Measurements from ENCODE around the gene DLGAP1.
A peak's percentile ranks its signal among the peaks of the same experiment; 100 is the strongest.

The DLGAP1 gene

GRCh38 chr18:3529077-3529476 lies 926.0 kb downstream of the DLGAP1 start:
- no peaks in the 10 kb centered on the region for H3K27me3 ChIP-seq (ENCODE audit: insufficient read depth, poor library complexity, severe bottlenecking)
- H3K27ac ChIP-seq (replicated peaks), result no peak overlapping the region
- no peak for DNase-seq (ENCODE audit: low read depth in 1 of 2, low spot score in 1 of 2)

GRCh38 chr18:3528231-3528630 lies 926.9 kb downstream of the DLGAP1 start:
- H3K27ac ChIP-seq (replicated peaks), result no peak overlapping the region
- TF ChIP-seq GABPA (IDR thresholded peaks at IDR 0.05; ENCODE audit: low read depth), result no peak
- TF ChIP-seq, protein P1, sequence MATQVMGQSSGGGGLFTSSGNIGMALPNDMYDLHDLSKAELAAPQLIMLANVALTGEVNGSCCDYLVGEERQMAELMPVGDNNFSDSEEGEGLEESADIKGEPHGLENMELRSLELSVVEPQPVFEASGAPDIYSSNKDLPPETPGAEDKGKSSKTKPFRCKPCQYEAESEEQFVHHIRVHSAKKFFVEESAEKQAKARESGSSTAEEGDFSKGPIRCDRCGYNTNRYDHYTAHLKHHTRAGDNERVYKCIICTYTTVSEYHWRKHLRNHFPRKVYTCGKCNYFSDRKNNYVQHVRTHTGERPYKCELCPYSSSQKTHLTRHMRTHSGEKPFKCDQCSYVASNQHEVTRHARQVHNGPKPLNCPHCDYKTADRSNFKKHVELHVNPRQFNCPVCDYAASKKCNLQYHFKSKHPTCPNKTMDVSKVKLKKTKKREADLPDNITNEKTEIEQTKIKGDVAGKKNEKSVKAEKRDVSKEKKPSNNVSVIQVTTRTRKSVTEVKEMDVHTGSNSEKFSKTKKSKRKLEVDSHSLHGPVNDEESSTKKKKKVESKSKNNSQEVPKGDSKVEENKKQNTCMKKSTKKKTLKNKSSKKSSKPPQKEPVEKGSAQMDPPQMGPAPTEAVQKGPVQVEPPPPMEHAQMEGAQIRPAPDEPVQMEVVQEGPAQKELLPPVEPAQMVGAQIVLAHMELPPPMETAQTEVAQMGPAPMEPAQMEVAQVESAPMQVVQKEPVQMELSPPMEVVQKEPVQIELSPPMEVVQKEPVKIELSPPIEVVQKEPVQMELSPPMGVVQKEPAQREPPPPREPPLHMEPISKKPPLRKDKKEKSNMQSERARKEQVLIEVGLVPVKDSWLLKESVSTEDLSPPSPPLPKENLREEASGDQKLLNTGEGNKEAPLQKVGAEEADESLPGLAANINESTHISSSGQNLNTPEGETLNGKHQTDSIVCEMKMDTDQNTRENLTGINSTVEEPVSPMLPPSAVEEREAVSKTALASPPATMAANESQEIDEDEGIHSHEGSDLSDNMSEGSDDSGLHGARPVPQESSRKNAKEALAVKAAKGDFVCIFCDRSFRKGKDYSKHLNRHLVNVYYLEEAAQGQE (IDR thresholded peaks at IDR 0.05; ENCODE audit: insufficient replicate concordance, low read depth), result no peak
- H3K27me3 ChIP-seq (ENCODE audit: insufficient read depth, poor library complexity, severe bottlenecking), result no peaks in the 10 kb centered on the region
- DNase-seq (ENCODE audit: low read depth in 1 of 2, low spot score in 1 of 2), result no peak
- no peak overlapping the region for H3K4me3 ChIP-seq (replicated peaks; ENCODE audit: insufficient read depth, low read length)

More at GRCh38 chr18:3529077-3529476, 926.0 kb downstream of the DLGAP1 start:
- no peak overlapping the region for H3K4me3 ChIP-seq (replicated peaks; ENCODE audit: insufficient read depth, low read length)
- TF ChIP-seq POLR2AphosphoS5 (IDR thresholded peaks at IDR 0.05; ENCODE audit: low read depth), result no peak
- TF ChIP-seq GABPA (IDR thresholded peaks at IDR 0.05; ENCODE audit: low read depth), result no peak
- no peak for TF ChIP-seq CTCF (IDR thresholded peaks at IDR 0.05; ENCODE audit: insufficient read depth, low read length)
- TF ChIP-seq, protein P1 (IDR thresholded peaks at IDR 0.05; ENCODE audit: insufficient replicate concordance, low read depth), result no peak
- TF ChIP-seq SPI1 (IDR thresholded peaks at IDR 0.05; ENCODE audit: borderline replicate concordance, low read depth), result no peak

DNA sequence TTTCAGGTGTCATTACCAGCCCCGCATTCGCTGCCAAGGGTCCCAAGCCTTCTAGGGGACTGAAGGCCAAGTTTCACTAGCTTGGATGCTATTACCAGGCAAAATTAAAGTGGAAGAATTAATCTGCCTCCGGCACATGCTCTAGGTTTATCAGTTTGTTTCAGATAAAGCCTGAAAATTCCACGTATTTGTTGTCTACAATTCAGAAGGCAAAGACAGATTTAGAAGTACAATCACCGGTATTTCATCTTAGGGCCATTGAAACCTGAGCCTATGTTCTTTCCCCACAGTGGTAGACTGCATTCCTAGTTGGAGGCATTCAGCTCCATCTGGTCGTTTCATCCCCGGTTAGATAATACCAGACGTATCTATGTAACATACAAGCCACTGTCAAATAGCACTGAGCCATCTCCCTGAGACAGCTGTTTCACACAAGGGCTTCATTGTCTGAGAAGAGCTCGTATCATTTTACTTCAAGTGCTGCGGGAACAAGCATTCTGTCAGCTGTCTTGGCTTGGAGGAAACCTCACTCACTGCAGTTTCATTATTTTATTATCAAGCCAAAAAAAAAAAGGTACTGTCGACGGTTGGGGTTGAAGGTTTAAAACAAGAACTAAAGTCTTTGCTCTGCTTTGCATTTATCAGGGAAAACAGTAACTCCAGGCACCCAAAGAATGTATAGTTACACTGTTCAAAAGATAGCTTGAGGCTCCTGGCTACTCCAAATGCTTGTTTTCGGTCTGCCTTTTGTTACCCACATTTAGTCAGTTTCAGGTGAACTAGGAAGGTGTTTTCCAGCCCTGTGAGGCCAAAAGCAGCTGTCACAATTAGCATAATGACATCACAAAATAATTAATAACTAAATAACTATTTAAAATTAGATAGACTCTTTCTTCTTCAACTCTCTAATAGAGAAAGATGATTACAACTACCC lies 928.4 kb downstream of the DLGAP1 start:
- no peak for DNase-seq (ENCODE audit: low read depth in 1 of 2, low spot score in 1 of 2)
- no peak; the same call in 1 of the 2 replicates for TF ChIP-seq GABPA (IDR thresholded peaks at IDR 0.05; ENCODE audit: low read depth)
- TF ChIP-seq CTCF (IDR thresholded peaks at IDR 0.05; ENCODE audit: insufficient read depth, low read length), result no peak
- TF ChIP-seq POLR2AphosphoS5 (IDR thresholded peaks at IDR 0.05; ENCODE audit: low read depth), result no peak
- no peak for TF ChIP-seq SPI1 (IDR thresholded peaks at IDR 0.05; ENCODE audit: borderline replicate concordance, low read depth)
- TF ChIP-seq, protein P1 (IDR thresholded peaks at IDR 0.05; ENCODE audit: insufficient replicate concordance, low read depth), result no peak
- Histone ChIP-seq H3K4me3 (replicated peaks; ENCODE audit: insufficient read depth, low read length) (no peak overlapping the region), H3K27me3 (ENCODE audit: insufficient read depth, poor library complexity, severe bottlenecking) (no peaks in the 10 kb centered on the region), H3K27ac (replicated peaks) (peak overlapping the region; percentile 34)

Data from HL-60 (cell line).